Endothelial cell of umbilical vein (primary cell): ENCODE measurements around the gene PPIA. TPM values are rescaled to one million over a fixed set of nuclear protein-coding genes. Genes with fewer than 3 reads are reported as not detected.

ENCODE experiments used
- BruUV-seq: library from RNA; stranded (reverse); fragments of 400-500 nt; replicated peaks from 2 replicates; lab custom pipeline; 2021; lab: Mats Ljungman, UMichigan
- CTCF ChIA-PET: fragments of 300-600, 350-600 bp; sonication (Branson Sonifier 250); formaldehyde crosslinking; loops from one replicate; lab custom pipeline; 2021; ENCODE audit warnings: antibody characterized with exemption, inconsistent platforms; lab: Charles Lee
- POLR2A ChIA-PET: fragments of 300-600, 350-600 bp; sonication (Branson Sonifier 250); formaldehyde crosslinking; loops from one replicate; lab custom pipeline; 2021; ENCODE audit warnings: antibody characterized with exemption, inconsistent platforms; lab: Charles Lee
- DNase-seq: peaks from one replicate; pipeline ENCODE4 v3.0.0-alpha.2; 2011; ENCODE audit warnings: low read depth, low spot score
- FAIRE-seq: peaks from 2 replicates; lab custom pipeline; 2011; peaks lifted over from hg19 to GRCh38; lab: Jason Lieb, UNC
- H2AFZ ChIP-seq: 2 replicates; pipeline ENCODE4 v1.6.0; 2012; ENCODE audit warnings: low read depth, low read length, control low read depth, inconsistent platforms
- H3K27ac ChIP-seq: 2 replicates; pipeline ENCODE4 v1.5.1; 2011; ENCODE audit warnings: low read depth, mild to moderate bottlenecking, control low read depth, low read length, moderate library complexity; ENCODE audit not compliant: insufficient read depth
- H3K27me3 ChIP-seq, 2 experiments: 2 replicates each; pipeline versions ENCODE4 v1.6.0 to v1.6.1; 2011; ENCODE audit warnings: low read length in 2 of 2, mixed read lengths in 1 of 2; ENCODE audit not compliant: control insufficient read depth in 2 of 2, insufficient read depth in 2 of 2
- H3K36me3 ChIP-seq, 2 experiments: 2 replicates in 1 of 2; 3 replicates in 1 of 2; pipeline ENCODE4 v1.5.1; 2011; ENCODE audit warnings: low read length in 2 of 2, mild to moderate bottlenecking in 1 of 2, moderate library complexity in 1 of 2; ENCODE audit not compliant: control insufficient read depth in 2 of 2, insufficient read depth in 2 of 2; ENCODE audit errors: extremely low read depth in 1 of 2
- H3K4me1 ChIP-seq: 3 replicates; pipeline ENCODE4 v1.5.1; 2011; ENCODE audit warnings: mild to moderate bottlenecking, low read length; ENCODE audit not compliant: control insufficient read depth, insufficient read depth; ENCODE audit errors: extremely low read depth
- H3K4me2 ChIP-seq: 2 replicates; pipeline ENCODE4 v1.6.1; 2011; ENCODE audit warnings: low read length, control low read depth, mixed read lengths; ENCODE audit not compliant: insufficient read depth
- H3K4me3 ChIP-seq, 3 experiments: fragments of 200-600 bp in 1 of 3; sonication (generic), shearing (Covaris generic) in 1 of 3; replicated peaks in 1 of 3; 2 replicates each; pipeline ENCODE4 v1.5.1; 2011 to 2016; ENCODE audit warnings: control low read depth in 3 of 3, low read length in 3 of 3, mild to moderate bottlenecking in 2 of 3, inconsistent platforms in 1 of 3, low read depth in 1 of 3, moderate library complexity in 1 of 3; ENCODE audit not compliant: insufficient read depth in 1 of 3
- H3K79me2 ChIP-seq: 2 replicates; pipeline ENCODE4 v1.6.0; 2012; ENCODE audit warnings: low read length, inconsistent platforms; ENCODE audit not compliant: control insufficient read depth, insufficient read depth
- H3K9ac ChIP-seq: replicated peaks from 2 replicates; pipeline ENCODE3; 2011; ENCODE audit warnings: low read length, control low read depth; ENCODE audit not compliant: insufficient read depth; ENCODE audit errors: extremely low read depth
- H3K9me1 ChIP-seq: replicated peaks from 3 replicates; pipeline ENCODE4 v1.6.0; 2011; ENCODE audit warnings: mild to moderate bottlenecking, low read length; ENCODE audit not compliant: control insufficient read depth, insufficient read depth; ENCODE audit errors: extremely low read depth
- H3K9me3 ChIP-seq: replicated peaks from 2 replicates; pipeline ENCODE4 v1.5.1; 2012; ENCODE audit warnings: low read length, inconsistent platforms; ENCODE audit not compliant: control insufficient read depth, insufficient read depth
- H4K20me1 ChIP-seq: replicated peaks from 2 replicates; pipeline ENCODE3; 2011; ENCODE audit warnings: mild to moderate bottlenecking, low read length; ENCODE audit not compliant: control insufficient read depth, insufficient read depth; ENCODE audit errors: extremely low read depth
- EZH2 ChIP-seq: IDR thresholded peaks from 2 replicates; pipeline ENCODE4 v1.6.1; 2012; ENCODE audit warnings: borderline replicate concordance, low read depth, mild to moderate bottlenecking, moderate library complexity, low read length, inconsistent platforms; ENCODE audit not compliant: severe bottlenecking
- FOS ChIP-seq: IDR thresholded peaks from 2 replicates; pipeline ENCODE4 v1.6.1; 2011; ENCODE audit warnings: mild to moderate bottlenecking, low read length, moderate library complexity, borderline replicate concordance; ENCODE audit not compliant: insufficient read depth
- GATA2 ChIP-seq: IDR thresholded peaks from 2 replicates; pipeline ENCODE4 v1.7.0; 2011; ENCODE audit warnings: low read depth, mild to moderate bottlenecking, moderate library complexity, mixed read lengths, low read length; ENCODE audit not compliant: insufficient read length, insufficient read depth
- JUN ChIP-seq: IDR thresholded peaks from 2 replicates; pipeline ENCODE4 v1.6.1; 2011; ENCODE audit warnings: borderline replicate concordance, low read depth; ENCODE audit not compliant: insufficient read length, insufficient read depth
- MYC ChIP-seq: IDR thresholded peaks from one replicate; pipeline ENCODE4 v1.6.1; 2011; ENCODE audit warnings: mild to moderate bottlenecking, low read depth, low read length
- POLR2A ChIP-seq: IDR thresholded peaks from 2 replicates; pipeline ENCODE4 v1.6.1; 2012; ENCODE audit warnings: low read depth, mild to moderate bottlenecking, control low read depth, low read length
- POLR2AphosphoS5 ChIP-seq: IDR thresholded peaks from 2 replicates; pipeline ENCODE4 v1.6.1; 2012; ENCODE audit warnings: low read depth, mild to moderate bottlenecking, control low read depth, low read length, moderate library complexity; ENCODE audit not compliant: insufficient read depth
- dilution Hi-C: fragments of 300-500 bp; cut with MboI; formaldehyde crosslinking; loops from one replicate; pipeline ENCODE4 v1.15.0; 2019; ENCODE audit warnings: low sequenced_read_pairs; ENCODE audit not compliant: extremely low pct_ligation_motif_present
- intact Hi-C: fragments of 100-400 bp; cut with micrococcal nuclease; formaldehyde crosslinking; loops from one replicate; pipeline ENCODE4 v1.10.0; 2022
- polyA plus RNA-seq, 4 experiments: library from polyadenylated mRNA; depleted of rRNA in 3 of 4; stranded (reverse) in 3 of 4; unstranded in 1 of 4; fragments of >200 nt; gene quantifications; 2 replicates each; pipeline versions ENCODE4 v1.2.1 to v1.2.3, GENCODE V29; 2011 to 2012; ENCODE audit warnings: missing spikeins in 1 of 4
- total RNA-seq: library from RNA; stranded (reverse); gene quantifications from 2 replicates; pipeline ENCODE4 v1.2.3, GENCODE V29; 2021
- TF ChIP-seq, protein P1 (sequence below), 2 donors: IDR thresholded peaks; 1 replicate in 1 of 2; 2 replicates in 1 of 2; pipeline ENCODE4 v1.5.1; 2011; ENCODE audit warnings: low read length in 2 of 2, mild to moderate bottlenecking in 2 of 2, moderate library complexity in 2 of 2, control low read depth in 1 of 2, inconsistent platforms in 1 of 2, low read depth in 1 of 2; ENCODE audit not compliant: insufficient read depth in 1 of 2; ENCODE audit errors: extremely low read depth in 1 of 2
- TF ChIP-seq, protein P2 (sequence below): IDR thresholded peaks from 2 replicates; pipeline ENCODE4 v1.6.1; 2011; ENCODE audit not compliant: insufficient read depth, insufficient read length

Gene PPIA
- total and polyA plus RNA-seq, 2 donors (not counting 3 experiments of a cell fraction or from before 2014, with no cell fraction given), result 2,602 to 5,159 TPM

DNA sequence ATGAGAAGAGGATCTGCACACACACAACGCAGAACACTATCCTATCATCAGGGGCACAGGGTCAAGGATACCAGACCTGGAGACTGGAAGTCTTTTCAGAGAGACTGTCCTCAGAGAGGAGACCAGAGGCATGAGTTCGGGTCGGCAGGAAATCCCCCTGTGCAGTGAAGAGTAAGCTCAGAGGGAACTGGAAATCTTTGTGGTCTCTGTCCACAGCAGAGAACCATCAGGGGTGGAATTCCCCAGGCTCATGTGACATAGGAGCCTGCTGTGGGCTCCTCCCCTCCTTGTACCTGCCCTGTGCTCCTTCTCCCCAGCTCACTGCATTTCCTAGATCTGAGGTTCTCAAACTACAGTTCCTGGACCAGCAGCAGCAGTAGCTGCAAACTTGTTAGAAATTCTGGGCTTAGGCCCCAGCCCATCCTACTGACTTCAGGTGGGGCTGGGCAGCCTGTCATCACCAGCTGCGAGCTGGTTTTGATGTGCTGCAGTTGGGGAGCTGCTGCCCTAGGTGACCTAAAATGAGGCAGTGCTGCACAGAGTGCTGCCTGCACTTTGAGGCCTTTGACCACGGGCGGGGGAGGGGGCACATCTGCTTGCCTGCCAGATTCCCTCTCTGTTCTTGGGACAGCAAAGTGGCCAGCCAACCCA lies 45.4 kb upstream of the PPIA start:
- peaks cover 0 to 6% of the 10 kb centered on the region in 2 experiments for H3K36me3 ChIP-seq
- H3K27ac ChIP-seq, result no peak overlapping the region
- POLR2A ChIA-PET, result interaction anchor here (1.1 kb wide), 1 partner anchor 112 kb away, joined by 3 read pairs; no protein-coding TSS in a partner anchor
- H3K4me1 ChIP-seq, result peaks cover 14% of the 10 kb centered on the region
- dilution Hi-C loops (no loop called here), intact Hi-C loops (no loop called here)
- peaks cover 58% of the 10 kb centered on the region for H3K79me2 ChIP-seq
- no peaks in the 10 kb centered on the region for H3K27me3 ChIP-seq
- no peaks in the 10 kb centered on the region for H4K20me1 ChIP-seq
- no peak overlapping the region for H3K9ac ChIP-seq
- no peak overlapping the region for H3K4me3 ChIP-seq
- no peak overlapping the region for H2AFZ ChIP-seq
- no TSS peak for BruUV-seq
- FAIRE-seq (no peak), DNase-seq (no peak)
- H3K9me1 ChIP-seq, result no peaks in the 10 kb centered on the region
- H3K4me2 ChIP-seq, result no peak overlapping the region
- TF ChIP-seq, protein P1, sequence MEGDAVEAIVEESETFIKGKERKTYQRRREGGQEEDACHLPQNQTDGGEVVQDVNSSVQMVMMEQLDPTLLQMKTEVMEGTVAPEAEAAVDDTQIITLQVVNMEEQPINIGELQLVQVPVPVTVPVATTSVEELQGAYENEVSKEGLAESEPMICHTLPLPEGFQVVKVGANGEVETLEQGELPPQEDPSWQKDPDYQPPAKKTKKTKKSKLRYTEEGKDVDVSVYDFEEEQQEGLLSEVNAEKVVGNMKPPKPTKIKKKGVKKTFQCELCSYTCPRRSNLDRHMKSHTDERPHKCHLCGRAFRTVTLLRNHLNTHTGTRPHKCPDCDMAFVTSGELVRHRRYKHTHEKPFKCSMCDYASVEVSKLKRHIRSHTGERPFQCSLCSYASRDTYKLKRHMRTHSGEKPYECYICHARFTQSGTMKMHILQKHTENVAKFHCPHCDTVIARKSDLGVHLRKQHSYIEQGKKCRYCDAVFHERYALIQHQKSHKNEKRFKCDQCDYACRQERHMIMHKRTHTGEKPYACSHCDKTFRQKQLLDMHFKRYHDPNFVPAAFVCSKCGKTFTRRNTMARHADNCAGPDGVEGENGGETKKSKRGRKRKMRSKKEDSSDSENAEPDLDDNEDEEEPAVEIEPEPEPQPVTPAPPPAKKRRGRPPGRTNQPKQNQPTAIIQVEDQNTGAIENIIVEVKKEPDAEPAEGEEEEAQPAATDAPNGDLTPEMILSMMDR (IDR thresholded peaks at IDR 0.05; ENCODE audit: extremely low read depth in 1 of 2, insufficient read depth in 1 of 2, low read depth in 1 of 2, low read length in 2 of 2), result no peak
- no peak for TF ChIP-seq POLR2A
- TF ChIP-seq, protein P2, sequence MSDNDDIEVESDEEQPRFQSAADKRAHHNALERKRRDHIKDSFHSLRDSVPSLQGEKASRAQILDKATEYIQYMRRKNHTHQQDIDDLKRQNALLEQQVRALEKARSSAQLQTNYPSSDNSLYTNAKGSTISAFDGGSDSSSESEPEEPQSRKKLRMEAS, result no peak
- no peak for TF ChIP-seq EZH2
- TF ChIP-seq MYC, result no peak
- TF ChIP-seq POLR2AphosphoS5, result no peak
- TF ChIP-seq GATA2, result no peak
- no peak for TF ChIP-seq JUN
- no peak for TF ChIP-seq FOS
- CTCF ChIA-PET, result no interaction called here
- H3K9me3 ChIP-seq, result no peaks in the 10 kb centered on the region
